B cell (primary cell): ENCODE results near the gene PGF. TPM values are rescaled to one million over a fixed set of nuclear protein-coding genes. Genes with fewer than 3 reads are reported as not detected.
"Not testable (repeated sequence)": the region's sequence is repeated elsewhere in the genome, so short reads cannot be mapped to it uniquely, and the experiment has no call there.

Source experiments
- ATAC-seq: fragments of 200-7000 bp; cut with Tn5 transposase; one replicate; pipeline ENCODE4 v1.10.0; 2021; ENCODE audit warnings: low read depth, mild to moderate bottlenecking, moderate number of reproducible peaks, moderate library complexity
- CTCF ChIA-PET: fragments of 350-600 bp; sonication (Branson Sonifier 250); formaldehyde crosslinking; loops from one replicate; lab custom pipeline; 2021; ENCODE audit warnings: antibody characterized with exemption, inconsistent platforms; lab: Charles Lee
- POLR2A ChIA-PET: fragments of 350-600 bp; sonication (Branson Sonifier 250); formaldehyde crosslinking; loops from one replicate; lab custom pipeline; 2021; ENCODE audit warnings: antibody characterized with exemption; lab: Charles Lee
- DNase-seq: peaks from one replicate; pipeline ENCODE4 v3.0.0; 2013
- H2AFZ ChIP-seq: 2 replicates; pipeline ENCODE4 v1.6.1; 2012; ENCODE audit warnings: mild to moderate bottlenecking, low read depth, low read length; ENCODE audit not compliant: insufficient read depth, poor library complexity, severe bottlenecking
- H3K27ac ChIP-seq, 2 donors: 1 replicate in 1 of 2; 2 replicates in 1 of 2; pipeline ENCODE4 v1.5.1; 2012 to 2013; ENCODE audit warnings: low read length in 2 of 2, mild to moderate bottlenecking in 2 of 2, moderate library complexity in 1 of 2
- H3K27me3 ChIP-seq, 4 experiments: fragments of 200-600 bp in 1 of 4; sonication (generic) in 1 of 4; replicated peaks in 1 of 4; 1 replicate in 2 of 4; 2 replicates in 2 of 4; pipeline versions ENCODE4 v1.6.1 to v1.7.0; 2013 to 2016; ENCODE audit warnings: low read length in 3 of 4, mild to moderate bottlenecking in 2 of 4, mixed read lengths in 1 of 4, moderate library complexity in 1 of 4; ENCODE audit not compliant: insufficient read depth in 4 of 4, control insufficient read depth in 3 of 4; ENCODE audit errors: control extremely low read depth in 1 of 4
- H3K36me3 ChIP-seq, 2 experiments: replicated peaks in 1 of 2; 1 replicate in 1 of 2; 2 replicates in 1 of 2; pipeline versions ENCODE4 v1.6.1 to v1.7.1; 2013; ENCODE audit warnings: low read length in 1 of 2; ENCODE audit not compliant: insufficient read depth in 2 of 2, control insufficient read depth in 1 of 2; ENCODE audit errors: control extremely low read depth in 1 of 2, extremely low read depth in 1 of 2
- H3K4me1 ChIP-seq, 2 donors: fragments of 200-600 bp in 1 of 2; sonication (generic) in 1 of 2; 1 replicate in 1 of 2; 2 replicates in 1 of 2; pipeline versions ENCODE4 v1.5.1 to v1.6.1; 2013 to 2017; ENCODE audit warnings: low read length in 2 of 2; ENCODE audit not compliant: control insufficient read depth in 2 of 2, insufficient read depth in 2 of 2
- H3K4me2 ChIP-seq: replicated peaks from 2 replicates; pipeline ENCODE3; 2012; ENCODE audit warnings: mild to moderate bottlenecking, low read depth, low read length; ENCODE audit not compliant: poor library complexity, severe bottlenecking
- H3K4me3 ChIP-seq, 5 experiments: fragments of 200-600 bp in 1 of 5; sonication (generic) in 1 of 5; 1 replicate in 3 of 5; 2 replicates in 2 of 5; pipeline versions ENCODE4 v1.5.1 to v1.7.0; 2011 to 2016; ENCODE audit warnings: low read length in 4 of 5, mild to moderate bottlenecking in 4 of 5, low read depth in 2 of 5, control low read depth in 1 of 5, moderate library complexity in 1 of 5; ENCODE audit not compliant: insufficient read depth in 1 of 5; ENCODE audit errors: control extremely low read depth in 1 of 5, extremely low read depth in 1 of 5
- H3K79me2 ChIP-seq: fragments of 200-600 bp; sonication (generic); one replicate; pipeline ENCODE4 v1.6.0; 2016; ENCODE audit warnings: low read length; ENCODE audit not compliant: control insufficient read depth, insufficient read depth
- H3K9ac ChIP-seq: fragments of 200-600 bp; sonication (generic); 2 replicates; pipeline ENCODE4 v1.6.1; 2017; ENCODE audit warnings: mild to moderate bottlenecking, low read length, moderate library complexity
- H3K9me3 ChIP-seq, 3 donors: one replicate each; pipeline versions ENCODE4 v1.6.1 to v1.7.1; 2013; ENCODE audit warnings: low read length in 2 of 3; ENCODE audit not compliant: control insufficient read depth in 2 of 3, insufficient read depth in 1 of 3; ENCODE audit errors: control extremely low read depth in 1 of 3
- H4K20me1 ChIP-seq: 2 replicates; pipeline ENCODE4 v1.6.0; 2012; ENCODE audit warnings: mild to moderate bottlenecking, low read length; ENCODE audit not compliant: insufficient read depth, control insufficient read depth, poor library complexity, severe bottlenecking
- H3K27ac Mint-ChIP-seq: one replicate; pipeline ENCODE4 v1.8.0; 2021; ENCODE audit warnings: mixed read lengths
- H3K27me3 Mint-ChIP-seq: one replicate; pipeline ENCODE4 v1.8.0; 2021; ENCODE audit warnings: mixed read lengths
- H3K4me1 Mint-ChIP-seq: one replicate; pipeline ENCODE4 v1.8.0; 2021; ENCODE audit warnings: mixed read lengths
- H3K4me3 Mint-ChIP-seq: one replicate; pipeline ENCODE4 v1.8.0; 2021; ENCODE audit warnings: mixed read lengths
- H3K9me3 Mint-ChIP-seq: one replicate; pipeline ENCODE4 v1.8.0; 2022; ENCODE audit warnings: mixed read lengths; ENCODE audit not compliant: insufficient read depth
- CTCF ChIP-seq: fragments of 200-600 bp; IDR thresholded peaks from one replicate; pipeline ENCODE4 v1.8.0; 2022; ENCODE audit warnings: antibody characterized with exemption, mild to moderate bottlenecking
- EZH2 ChIP-seq: IDR thresholded peaks from 2 replicates; pipeline ENCODE4 v1.6.1; 2012; ENCODE audit warnings: borderline replicate concordance, low read depth, mild to moderate bottlenecking, moderate library complexity, low read length; ENCODE audit not compliant: insufficient read depth, poor library complexity, severe bottlenecking
- WGBS: methylation state at CpG from one replicate; pipeline ENCODE4 v1.1.5; 2013; ENCODE audit warnings: missing lambda C conversion rate; ENCODE audit not compliant: insufficient coverage; 5-methylcytosine and 5-hydroxymethylcytosine counted together
- intact Hi-C: fragments of 100-400 bp; cut with micrococcal nuclease; formaldehyde crosslinking; loops from one replicate; pipeline ENCODE4 v1.10.0; 2022
- polyA plus RNA-seq: library from polyadenylated mRNA; depleted of rRNA; stranded (reverse); fragments of >200 nt; gene quantifications from 2 replicates; pipeline ENCODE4 v1.2.3, GENCODE V29; 2012
- total RNA-seq, 2 donors: library from RNA; stranded (reverse); fragments of 120-200 nt in 1 of 2; gene quantifications; 1 replicate in 1 of 2; 2 replicates in 1 of 2; pipeline versions ENCODE4 v1.2.3 to v1.2.4, GENCODE V29; 2013 to 2022

Gene PGF
- total and polyA plus RNA-seq, 2 donors (not counting 1 experiment from before 2014, with no cell fraction given): 0.07 to 0.47 TPM

GRCh38 chr14:74932401-74932901 is 22.9 kb downstream of the PGF start:
- Histone ChIP-seq H2AFZ (no peak overlapping the region), H3K27me3 (peaks cover 0 to 4% (median 0%) of the 10 kb centered on the region in 4 experiments), H3K4me3 (no peak overlapping the region), H3K36me3 (no peaks in the 10 kb centered on the region), H3K9me3 (no peaks in the 10 kb centered on the region), H3K9ac (no peak overlapping the region), H3K4me1 (peaks cover 16 to 17% of the 10 kb centered on the region in 2 donors), H3K27ac (no peak overlapping the region), H3K79me2 (no peaks in the 10 kb centered on the region), H4K20me1 (no peaks in the 10 kb centered on the region), H3K4me2 (no peak overlapping the region)
- no peaks in the 10 kb centered on the region for H3K9me3 Mint-ChIP-seq
- no peak overlapping the region for H3K4me3 Mint-ChIP-seq
- no peak overlapping the region for H3K27ac Mint-ChIP-seq
- no peak for DNase-seq
- ATAC-seq: no peak
- POLR2A ChIA-PET: no interaction called here
- CTCF ChIA-PET: interaction anchor here (1.4 to 1.8 kb wide), 3 partner anchors 14 to 72 kb away, joined by 4 to 8 read pairs (median 7); no protein-coding TSS in a partner anchor
- WGBS: under 1% methylated on average over 6 of the region's 6 CpGs
- peaks cover 14% of the 10 kb centered on the region for H3K27me3 Mint-ChIP-seq
- intact Hi-C loops: no loop called here
- H3K4me1 Mint-ChIP-seq: peaks cover 26% of the 10 kb centered on the region
- TF ChIP-seq EZH2 (no peak), CTCF (no peak)

- Mint-ChIP-seq H3K27me3 (peaks cover 17% of the 10 kb centered on the region), H3K4me1 (peaks cover 21% of the 10 kb centered on the region)
- H2AFZ ChIP-seq, H3K27ac Mint-ChIP-seq, ATAC-seq, H4K20me1 ChIP-seq, H3K36me3 ChIP-seq, H3K9me3 ChIP-seq, H3K27me3 ChIP-seq, H3K4me2 ChIP-seq, H3K4me3 Mint-ChIP-seq, DNase-seq, POLR2A ChIA-PET, H3K9ac ChIP-seq, intact Hi-C loops, H3K27ac ChIP-seq, H3K79me2 ChIP-seq, H3K9me3 Mint-ChIP-seq, H3K4me3 ChIP-seq: not testable (repeated sequence)
- WGBS: 94% methylated on average over 7 of the region's 9 CpGs
- peaks cover 16 to 17% of the 10 kb centered on the region in 2 donors for H3K4me1 ChIP-seq
- CTCF ChIA-PET: interaction anchor here (1.4 to 1.8 kb wide), 3 partner anchors 14 to 71 kb away, joined by 4 to 8 read pairs (median 7); no protein-coding TSS in a partner anchor
These were observed 23.7 kb downstream of the PGF start for GRCh38 chr14:74931744-74932143.
